ENCODE results near the gene GALNT2. TPM values are rescaled to one million over a fixed set of nuclear protein-coding genes. Genes with fewer than 3 reads are reported as not detected.

The GALNT2 gene
- total and polyA plus RNA-seq, 2 of the 13 experiments (the other 11 are each of a cell fraction or from before 2014, with no cell fraction given), result 39.3 to 39.6 TPM

GRCh38 chr1:230066466-230067404 lies at the start of gene GALNT2 (continued):
- TF ChIP-seq ZNF260 (CRISPR knock-in tag; IDR thresholded peaks at IDR 0.05; ENCODE audit: borderline replicate concordance, low read depth) (no peak), ZFP36L1 (CRISPR knock-in tag; IDR thresholded peaks at IDR 0.05) (no peak), UBTF (CRISPR knock-in tag; IDR thresholded peaks at IDR 0.05) (no peak), ZHX1 (CRISPR knock-in tag; IDR thresholded peaks at IDR 0.05; ENCODE audit: low read depth) (no peak), NONO (IDR thresholded peaks at IDR 0.05) (no peak), NONO (CRISPR knock-in tag; conservative IDR thresholded peaks at IDR 0.05) (peak; percentile 77), ZNF564 (CRISPR knock-in tag; IDR thresholded peaks at IDR 0.05) (no peak), CENPT (CRISPR knock-in tag; IDR thresholded peaks at IDR 0.05; ENCODE audit: low read depth) (no peak), MAX (IDR thresholded peaks at IDR 0.05) (peak; percentile 89), TP53 (CRISPR knock-in tag; conservative IDR thresholded peaks at IDR 0.05) (no peak), PHB2 (IDR thresholded peaks at IDR 0.05; ENCODE audit: partially characterized antibody) (no peak), POGZ (CRISPR knock-in tag; IDR thresholded peaks at IDR 0.05) (0 out of 2 replicates have a peak, but pooled peaks have one; percentile 25), BHLHE40 (IDR thresholded peaks at IDR 0.05; ENCODE audit: low read length) (peak; percentile 80), KDM5A (IDR thresholded peaks at IDR 0.05; ENCODE audit: borderline replicate concordance, low read length) (no peak), ZNF766 (CRISPR knock-in tag; IDR thresholded peaks at IDR 0.05; ENCODE audit: borderline replicate concordance) (no peak), POLR2G (IDR thresholded peaks at IDR 0.05; ENCODE audit: low read depth, low read length) (peak; percentile 63), KLF6 (CRISPR knock-in tag; IDR thresholded peaks at IDR 0.05) (no peak), TFE3 (CRISPR knock-in tag; IDR thresholded peaks at IDR 0.05) (no peak)

All from HepG2 (cell line).